ELF-1 (cell line): ENCODE data around the gene PWP2.
"Not testable (repeated sequence)": the region's sequence is repeated elsewhere in the genome, so short reads cannot be mapped to it uniquely, and the experiment has no call there.

Experiments
- DNase-seq: peaks from one replicate; pipeline ENCODE4 v3.0.0-alpha.2; 2016; ENCODE audit warnings: low read depth, low spot score

PWP2 gene

DNA sequence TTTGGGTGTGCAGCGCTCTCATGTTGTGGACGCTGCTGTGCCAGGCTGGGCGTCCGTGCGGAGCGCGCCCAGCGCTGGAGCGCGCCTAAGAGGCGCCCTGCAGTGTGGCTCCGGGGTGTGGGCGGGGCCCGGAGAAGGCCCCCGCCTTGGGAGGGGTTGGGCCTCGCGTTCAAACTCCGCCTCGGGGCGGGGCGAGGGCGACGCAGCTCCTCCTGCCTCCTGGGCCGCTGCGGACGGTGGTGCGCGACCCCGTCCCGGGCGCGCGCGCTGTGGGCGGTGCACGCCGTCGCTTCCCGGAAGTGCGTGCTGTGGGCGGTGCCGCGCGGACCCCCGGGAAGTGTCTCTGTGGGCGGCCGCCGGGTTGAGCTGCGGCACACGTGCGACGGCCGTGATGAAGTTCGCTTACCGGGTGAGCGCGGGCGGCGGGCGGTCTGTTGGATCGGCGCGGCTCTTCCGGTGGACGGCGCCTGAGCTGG lies at the start of gene PWP2:
PWP2 (plus strand) TSS at position 374 of the 476 bp plus-strand sequence; CDS start at position 392, 18 bp downstream.
- not testable (repeated sequence) for DNase-seq

DNA sequence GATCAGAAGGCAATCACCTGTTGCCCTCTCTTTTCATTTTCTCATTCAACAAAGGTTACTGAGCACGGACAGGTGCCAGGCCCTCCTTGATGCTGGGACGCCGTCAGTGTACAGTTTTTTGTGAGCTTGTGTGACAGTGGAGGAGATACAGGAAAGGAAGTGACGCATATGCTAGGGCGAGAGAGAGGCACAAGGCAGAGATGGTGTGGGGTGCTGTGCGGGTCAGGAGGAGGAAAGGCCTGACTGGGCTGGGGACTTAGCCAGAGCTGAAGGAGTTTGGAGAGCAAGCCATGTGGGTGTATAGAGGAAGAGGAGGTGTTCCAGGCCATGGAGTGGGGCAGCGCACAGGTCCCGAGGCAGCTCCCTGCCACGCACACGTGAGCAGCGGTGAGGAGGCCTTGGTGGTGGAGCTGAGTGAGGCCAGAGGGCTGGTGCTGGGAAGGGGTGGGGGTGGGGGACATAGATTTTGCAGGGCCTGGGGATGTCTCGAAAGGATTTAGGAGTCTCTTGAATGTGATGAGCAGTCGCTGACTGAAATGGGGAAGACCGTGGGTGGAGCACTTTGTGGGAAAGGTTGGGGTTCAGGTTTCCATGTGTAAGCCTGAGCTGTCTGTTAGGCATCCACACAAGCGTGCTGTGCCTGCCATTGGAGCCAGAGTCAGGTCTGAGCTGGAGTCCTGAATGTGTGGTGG lies 49.1 kb upstream of the PWP2 start:
- no peak for DNase-seq

DNA sequence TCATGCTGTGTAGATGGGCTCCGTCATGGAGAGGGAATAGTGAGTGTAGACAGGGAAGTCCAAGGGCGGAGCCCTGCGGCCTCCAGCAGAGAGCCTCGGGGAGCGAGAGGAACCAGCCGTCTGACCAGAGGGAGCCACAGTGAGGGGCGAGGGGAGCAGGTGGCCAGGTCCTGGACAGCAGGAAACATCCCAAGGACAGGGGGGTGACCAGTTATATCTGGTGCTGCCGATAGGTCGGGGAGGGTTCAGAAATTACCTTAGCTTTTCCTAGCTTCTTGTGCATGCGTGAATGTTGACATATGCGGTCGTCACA lies 48.6 kb upstream of the PWP2 start:
- no peak for DNase-seq

DNA sequence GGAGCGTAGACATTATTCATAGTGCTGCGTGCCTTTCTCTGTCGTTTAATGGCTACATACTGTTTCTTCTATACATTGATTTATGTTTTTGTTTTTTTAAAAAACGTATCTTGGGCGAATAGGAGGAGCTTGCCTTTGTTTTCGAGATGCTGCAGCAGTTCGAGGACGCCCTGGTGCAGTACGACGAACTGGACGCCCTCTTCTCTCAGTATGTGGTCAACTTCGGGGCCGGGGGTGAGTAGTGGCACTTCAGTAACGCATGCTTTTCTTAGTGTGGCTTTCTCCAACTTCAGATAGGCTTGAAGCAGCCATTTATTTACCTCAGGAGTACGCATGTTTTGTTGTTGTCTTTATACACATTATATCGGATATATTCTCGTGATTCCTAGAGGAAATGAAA lies 48.2 kb upstream of the PWP2 start:
- DNase-seq, result no peak

DNA sequence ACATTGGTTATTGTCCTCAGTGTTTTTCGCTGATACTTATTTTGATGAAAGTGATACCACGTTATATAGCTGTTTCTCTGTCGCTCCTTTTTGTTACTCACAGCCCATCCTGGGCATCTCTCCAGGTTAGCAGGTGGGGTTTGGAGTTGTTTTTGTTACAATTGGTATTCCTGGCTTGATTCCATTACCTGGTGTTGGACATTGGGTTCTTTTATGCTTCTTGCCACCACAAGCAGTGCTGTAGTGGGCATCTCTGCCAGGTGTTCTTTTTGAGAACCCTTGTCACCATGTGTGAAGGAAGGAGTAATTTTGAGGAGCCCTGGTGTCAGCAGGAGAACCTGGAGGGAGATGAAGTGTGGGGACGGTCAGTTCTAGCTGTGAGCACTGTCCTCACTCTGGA lies 47.5 kb upstream of the PWP2 start:
- DNase-seq, result no peak

DNA sequence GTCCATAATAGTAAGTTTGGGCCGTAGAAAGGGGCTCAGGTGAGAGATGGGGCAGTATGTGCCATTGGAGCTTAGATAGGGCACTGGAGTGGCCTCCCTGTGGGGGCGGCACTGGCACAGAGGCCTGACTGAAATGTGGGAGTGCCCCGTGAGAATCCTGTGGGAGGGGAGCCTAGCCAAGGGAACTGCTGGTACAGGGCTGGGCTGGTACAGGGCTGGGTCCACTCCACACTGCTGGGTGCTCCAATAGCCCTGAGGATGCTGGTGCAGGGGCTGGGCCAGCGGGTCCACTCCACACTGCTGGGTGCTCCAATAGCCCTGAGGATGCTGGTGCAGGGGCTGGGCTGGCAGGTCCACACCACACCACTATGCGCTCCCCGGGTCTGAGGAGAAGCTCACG lies 44.8 kb upstream of the PWP2 start:
- DNase-seq, result no peak

DNA sequence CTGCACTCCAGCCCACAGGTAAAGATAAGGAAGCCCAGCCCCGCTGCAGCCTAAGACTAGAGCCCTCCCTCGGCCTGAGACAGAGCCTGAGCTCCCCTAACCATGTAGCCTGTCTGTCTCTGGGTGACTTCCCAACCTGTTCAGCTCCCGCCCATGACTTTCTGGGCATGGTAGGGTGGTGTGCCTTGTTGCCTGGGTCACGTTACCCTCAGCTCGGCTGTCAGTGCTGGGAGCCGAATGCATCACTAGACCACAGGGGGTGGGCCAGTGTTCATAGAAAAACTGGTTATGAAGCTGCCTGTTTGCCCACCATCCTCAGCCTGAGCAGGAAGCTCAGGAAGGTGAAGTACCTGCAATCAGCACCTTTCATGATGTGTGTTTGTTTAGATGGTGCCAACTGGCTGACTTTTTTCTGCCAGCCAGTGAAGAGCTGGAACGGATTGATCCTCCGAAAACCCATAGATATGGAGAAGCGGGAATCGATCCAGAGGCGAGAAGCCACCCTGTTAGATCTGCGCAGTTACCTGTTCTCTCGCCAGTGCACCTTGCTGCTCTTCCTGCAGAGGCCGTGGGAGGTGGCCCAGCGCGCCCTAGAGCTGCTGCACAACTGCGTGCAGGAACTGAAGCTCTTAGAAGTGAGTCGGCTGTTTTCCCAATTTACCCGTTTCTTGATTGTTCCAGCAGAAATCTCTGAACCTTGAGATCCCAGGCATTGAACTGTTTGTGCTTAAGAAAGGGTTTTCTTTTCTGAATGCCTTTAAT lies 43.9 kb upstream of the PWP2 start:
- DNase-seq, result no peak

DNA sequence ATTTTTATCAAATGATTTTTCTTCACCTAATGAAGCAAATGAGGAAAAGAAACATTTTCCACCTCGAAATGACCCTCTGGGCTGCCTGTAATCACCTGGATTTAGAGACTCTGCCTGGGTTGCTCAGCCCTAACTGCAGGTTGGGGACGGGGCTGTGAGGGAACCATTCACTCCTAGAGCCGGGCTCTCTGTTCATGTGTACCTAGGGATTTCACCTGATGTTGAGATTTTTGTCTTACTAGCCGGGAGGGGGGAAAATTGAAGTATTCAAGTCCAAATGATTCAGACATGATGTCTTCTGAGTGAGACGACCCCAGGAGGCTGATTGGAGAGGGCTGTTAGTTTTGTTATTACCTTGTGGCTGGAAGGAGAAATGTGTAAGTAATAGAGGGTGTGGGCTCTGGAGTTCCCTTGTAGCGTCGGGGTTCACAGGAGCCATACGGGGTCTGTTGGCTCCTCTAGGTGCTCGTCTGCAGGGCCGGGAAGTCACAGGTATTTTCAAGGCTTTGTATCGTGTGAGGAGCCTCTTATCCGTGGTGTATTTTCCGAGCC lies 42.3 kb upstream of the PWP2 start:
- DNase-seq, result no peak

DNA sequence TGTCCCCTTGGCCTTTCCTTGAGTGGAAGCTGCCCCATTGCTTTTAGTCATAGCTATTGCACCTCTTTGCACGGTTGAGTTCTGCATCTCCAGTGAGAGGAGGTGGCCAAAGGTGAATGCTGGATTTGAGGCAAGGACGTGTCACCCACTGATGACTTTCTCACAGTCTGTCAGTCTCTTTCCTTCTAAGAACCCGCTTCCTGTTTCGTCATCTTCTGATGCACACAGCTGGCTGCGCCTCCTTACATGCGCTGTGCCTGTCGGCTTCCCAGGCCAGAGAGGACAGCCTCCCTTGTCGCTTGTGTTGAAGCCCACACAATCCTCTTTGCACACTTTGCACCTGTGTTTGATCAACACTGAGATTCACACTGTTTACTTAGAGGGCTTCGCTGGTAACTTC lies 41.8 kb upstream of the PWP2 start:
- no peak for DNase-seq

DNA sequence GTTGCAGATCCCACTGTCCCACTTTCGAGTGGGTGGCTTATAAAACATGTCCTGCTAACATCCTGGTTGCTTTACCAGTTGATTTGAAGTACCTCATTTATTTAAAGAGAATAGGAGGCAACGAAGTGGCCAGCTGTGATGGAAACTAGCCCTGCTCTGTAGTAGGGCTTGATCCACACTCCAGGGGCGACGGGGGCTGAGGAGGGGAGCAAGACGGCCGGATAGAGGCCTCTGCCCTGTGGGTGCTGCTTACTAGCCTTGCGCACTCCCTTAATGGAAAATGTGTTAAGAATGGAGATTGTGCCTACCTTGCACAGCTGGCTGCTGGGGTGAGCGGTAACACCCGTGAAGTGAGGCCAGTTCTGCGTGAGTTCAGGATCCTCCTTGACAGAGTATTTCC lies 41.1 kb upstream of the PWP2 start:
- no peak for DNase-seq

DNA sequence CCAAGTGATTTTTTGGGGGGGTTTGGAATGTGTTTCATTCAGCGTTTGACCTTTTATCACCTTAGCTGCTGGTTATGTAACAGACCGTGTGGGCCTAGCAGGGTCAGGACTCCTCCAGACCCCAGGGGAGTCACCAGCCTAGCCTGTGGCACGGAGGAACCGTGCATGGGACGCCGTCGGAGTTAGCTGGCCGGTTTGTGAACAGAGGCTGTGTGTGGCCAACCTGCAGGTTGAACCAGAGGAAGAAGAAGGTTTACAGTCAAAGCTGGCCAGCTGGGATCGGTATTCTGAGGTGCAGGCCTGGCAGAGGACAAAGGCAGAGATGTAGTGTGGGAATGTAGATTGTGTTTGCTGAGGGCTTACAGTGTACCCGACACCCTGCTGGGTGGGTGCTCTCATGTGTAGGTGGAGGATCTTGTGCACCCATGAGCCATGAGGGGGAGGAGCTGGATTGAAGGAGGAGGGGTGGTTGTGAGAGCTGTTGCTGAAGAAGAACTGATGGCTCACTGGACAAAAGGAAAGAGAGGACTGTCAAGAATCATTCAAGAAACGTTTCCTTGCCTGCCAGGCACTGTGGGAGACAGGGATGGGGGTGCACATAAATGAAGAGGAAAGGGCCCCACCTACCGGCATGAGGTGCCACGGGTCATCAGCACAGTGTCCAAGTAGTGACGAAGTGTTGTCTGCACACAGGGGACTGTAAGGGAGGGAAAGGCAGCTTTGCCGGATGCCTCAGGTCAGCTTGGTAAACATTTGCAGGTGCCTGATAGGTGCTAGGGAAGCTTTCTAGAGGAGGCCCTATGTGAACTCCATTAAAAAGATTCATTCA lies 40.0 kb upstream of the PWP2 start:
- DNase-seq, result no peak

DNA sequence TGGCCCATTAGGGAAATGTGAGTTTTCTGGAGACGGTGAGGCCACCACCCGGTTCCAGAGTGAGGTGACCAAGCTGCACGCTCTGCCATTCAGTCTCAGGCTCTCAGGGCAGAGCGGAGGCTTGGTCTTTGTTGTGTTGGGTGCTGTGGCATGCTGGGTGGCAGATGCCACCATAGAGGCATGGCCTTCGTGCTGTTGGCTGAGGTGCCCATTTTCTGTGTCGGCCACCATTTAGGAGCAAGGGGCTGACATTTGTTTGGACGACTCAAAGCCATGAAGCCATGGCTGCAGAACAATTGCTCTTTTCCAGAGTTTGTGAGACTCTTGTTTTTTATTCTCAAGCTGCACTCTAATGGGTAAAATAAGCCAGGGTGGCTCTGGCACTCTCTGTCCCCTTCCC lies 36.8 kb upstream of the PWP2 start:
- DNase-seq, result no peak

DNA sequence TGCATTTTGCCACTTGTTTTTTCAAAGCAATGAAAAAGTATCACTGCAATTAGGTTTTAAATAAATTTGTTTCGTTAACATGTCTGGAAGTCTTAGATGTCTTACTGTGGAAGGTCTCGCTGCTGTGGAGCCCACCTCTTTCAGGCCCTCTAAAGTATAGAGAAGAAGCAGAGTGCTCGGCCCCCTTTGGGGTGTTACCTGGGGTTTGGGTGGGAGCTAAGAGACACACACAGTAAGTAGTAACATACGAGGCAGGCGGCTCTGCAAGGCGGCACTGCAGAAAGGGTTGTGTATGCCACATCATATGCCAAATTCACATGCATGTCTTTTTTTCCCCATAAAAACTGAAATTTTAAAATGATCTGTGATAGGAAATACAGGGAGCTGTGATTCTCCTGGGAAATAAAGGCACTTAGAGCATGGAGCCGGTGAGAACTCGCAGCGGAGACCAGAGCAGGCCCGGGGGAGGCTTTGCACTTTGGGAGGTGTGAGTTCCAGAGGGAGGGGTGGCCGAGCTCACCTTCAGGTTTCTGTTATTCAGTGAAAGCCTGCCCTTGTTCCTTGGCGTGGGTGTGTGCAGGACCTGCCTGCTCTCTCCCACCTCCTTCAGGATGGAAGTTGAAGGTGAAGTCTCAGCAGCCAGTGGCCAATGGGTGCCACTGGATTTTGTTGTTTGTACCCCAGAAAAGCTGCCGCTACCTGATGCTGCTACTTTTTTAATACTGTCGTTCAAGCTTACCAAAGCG lies 35.7 kb upstream of the PWP2 start:
- DNase-seq, result no peak

DNA sequence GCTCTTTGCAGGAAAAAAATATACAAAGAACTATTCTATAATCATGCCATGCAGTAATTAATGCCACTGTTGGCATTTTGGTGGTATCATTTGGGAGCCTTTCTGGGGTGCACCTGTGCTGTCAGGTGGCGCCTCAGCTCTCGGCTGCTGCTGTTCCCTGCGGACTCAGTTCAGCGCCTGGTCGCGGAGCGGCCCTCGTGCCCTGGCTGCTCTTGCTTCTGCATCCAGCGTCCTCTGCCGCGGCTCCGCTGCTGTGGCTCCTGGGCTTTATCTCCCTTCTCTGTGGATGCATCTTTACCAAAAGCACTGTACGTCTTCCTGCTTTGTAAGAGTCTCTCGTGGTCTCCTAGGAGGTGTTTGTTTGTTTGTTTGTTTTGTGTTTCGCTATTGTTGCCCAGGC lies 35.1 kb upstream of the PWP2 start:
- DNase-seq, result no peak

DNA sequence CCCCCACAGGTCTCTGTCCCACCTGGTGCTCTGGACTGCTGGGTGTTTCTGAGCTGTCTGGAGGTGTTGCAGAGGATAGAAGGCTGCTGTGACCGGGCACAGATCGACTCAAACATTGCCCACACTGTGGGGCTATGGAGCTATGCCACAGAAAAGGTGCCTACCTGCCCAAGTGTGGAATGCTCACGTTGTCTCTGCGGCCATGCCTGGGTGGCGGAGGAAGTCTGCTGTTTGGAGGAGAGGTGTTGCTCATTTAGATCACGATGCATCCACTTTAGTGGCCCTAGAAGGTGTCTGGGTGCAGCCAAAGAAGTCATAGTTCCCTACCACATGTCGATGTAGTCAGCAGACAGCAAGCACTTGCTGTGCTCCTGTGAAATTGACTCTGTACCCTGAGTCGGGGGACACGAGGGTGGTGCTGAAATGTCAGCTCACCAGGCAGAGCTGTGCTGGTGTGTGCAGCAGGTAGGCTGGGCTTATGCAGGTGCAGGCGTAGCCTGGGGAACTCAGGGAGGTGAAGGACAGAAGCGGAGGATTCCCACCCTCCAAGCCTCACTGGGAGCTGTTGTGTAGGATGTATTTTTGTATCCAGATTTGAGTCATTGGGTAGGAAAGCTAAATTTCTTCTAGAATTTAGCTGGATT lies 32.8 kb upstream of the PWP2 start:
- no peak for DNase-seq

DNA sequence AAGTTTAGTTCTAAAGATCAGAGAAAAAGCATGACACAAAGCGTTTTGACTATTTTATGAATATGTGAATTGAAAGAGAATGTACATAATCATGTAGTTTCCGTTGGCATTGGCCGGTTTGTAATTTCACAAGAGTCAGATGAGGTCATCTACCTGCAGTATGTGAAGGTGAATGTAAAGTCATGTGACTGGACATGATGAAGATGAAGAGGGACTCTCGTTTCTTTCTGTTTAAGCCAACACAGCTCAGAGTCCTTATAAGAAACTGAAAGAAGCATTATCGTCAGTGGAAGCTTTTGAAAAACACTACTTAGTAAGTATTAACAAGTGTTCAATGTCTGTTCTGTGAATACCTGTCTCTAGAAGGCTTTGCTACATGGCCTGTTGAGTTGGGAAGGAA lies 30.9 kb upstream of the PWP2 start:
- no peak for DNase-seq

DNA sequence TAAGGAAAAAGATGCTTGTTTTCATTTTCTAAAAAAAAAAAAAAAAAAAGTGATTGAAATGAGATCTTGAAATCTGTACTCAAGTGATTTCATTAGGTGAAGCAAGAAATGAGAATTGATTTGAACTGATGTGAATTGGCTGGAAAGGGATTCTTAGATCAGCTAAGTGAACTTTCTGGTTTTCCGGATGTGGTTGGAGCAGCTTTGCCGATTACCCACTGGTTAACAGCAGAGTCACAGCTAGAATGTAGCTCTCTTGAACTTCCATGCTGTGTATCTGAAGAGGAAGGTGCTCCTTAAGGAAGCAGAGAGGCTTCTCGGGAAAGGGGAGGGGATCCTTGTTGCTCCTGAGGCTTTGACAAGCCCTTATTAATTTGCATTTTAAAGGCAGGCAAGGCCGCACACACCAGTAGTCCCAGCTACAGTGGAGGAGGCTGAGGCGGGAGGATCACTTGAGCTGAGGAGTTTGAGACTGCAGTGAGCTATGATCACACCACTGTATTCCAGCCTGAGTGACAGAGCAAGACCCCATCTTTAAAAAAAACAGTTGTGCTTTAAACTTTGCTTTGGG lies 28.7 kb upstream of the PWP2 start:
- DNase-seq, result peak; percentile 52

DNA sequence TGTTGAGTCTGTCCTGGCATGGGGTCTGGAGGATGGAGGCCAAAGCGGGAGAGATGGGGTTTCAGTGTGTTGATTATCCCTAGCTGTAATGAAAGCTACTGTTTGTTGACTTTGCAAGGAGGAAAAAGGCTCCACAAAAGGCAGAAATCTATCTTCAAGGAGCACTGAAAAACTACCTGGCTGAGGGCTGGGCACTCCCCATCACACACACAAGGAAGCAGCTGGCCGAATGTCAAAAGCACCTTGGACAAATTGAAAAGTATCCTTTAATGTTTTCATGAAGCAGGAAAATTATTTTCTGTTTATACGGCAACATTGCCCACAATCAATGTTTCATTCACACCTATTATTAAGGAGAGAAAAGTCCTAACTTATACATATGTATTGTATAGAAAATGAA lies 27.8 kb upstream of the PWP2 start:
- no peak for DNase-seq

DNA sequence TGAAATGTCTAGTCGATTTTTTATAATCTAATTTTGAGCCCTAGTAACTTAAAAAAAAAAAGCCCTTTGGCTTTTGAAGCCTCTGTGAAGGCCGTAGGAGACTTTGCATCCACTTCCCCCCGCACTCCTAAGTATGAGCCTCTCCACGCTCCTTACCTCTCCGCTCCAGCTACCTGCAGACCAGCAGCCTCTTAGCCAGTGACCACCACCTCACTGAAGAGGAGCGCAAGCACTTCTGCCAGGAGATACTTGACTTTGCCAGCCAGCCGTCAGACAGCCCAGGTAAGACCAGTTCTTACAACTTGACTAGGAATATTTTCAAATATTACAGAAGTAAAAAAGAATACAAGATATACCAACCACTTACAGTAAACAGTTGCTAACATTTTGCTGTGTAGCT lies 27.4 kb upstream of the PWP2 start:
- DNase-seq, result no peak

DNA sequence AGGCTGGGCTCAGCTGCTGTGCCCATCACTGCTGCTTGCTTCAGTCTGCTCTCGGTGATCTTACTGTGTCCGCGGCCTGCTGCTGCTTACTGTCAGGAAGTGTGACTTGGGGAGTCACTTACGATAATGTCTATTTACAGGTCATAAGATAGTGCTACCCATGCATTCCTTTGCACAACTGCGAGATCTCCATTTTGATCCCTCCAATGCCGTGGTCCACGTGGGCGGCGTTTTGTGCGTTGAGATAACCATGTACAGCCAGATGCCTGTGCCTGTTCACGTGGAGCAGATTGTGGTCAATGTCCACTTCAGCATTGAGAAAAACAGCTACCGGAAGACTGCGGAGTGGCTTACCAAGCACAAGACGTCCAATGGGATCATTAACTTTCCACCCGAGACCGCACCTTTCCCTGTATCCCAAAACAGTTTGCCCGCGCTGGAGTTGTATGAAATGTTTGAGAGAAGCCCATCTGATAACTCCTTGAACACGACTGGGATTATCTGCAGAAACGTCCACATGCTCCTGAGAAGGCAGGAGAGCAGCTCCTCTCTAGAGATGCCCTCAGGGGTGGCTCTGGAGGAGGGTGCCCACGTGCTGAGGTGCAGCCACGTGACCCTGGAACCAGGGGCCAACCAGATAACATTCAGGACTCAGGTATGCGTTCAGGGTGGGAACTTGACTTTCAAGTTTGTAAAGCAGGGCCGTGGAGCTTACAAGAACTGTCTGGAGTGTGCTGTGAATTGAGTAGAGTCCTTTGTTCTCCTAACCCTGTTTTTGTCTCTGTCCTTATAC lies 24.4 kb upstream of the PWP2 start:
- DNase-seq, result peak; percentile 66
